ENCODE results near the gene ARHGEF28. TPM values are rescaled to one million over a fixed set of nuclear protein-coding genes. Genes with fewer than 3 reads are reported as not detected.

The ARHGEF28 gene
- total and polyA plus RNA-seq, 9 of the 15 experiments (the other 6 are each of a cell fraction or from before 2014, with no cell fraction given) = 0.27 TPM; not detected in 8

- H3K27ac ChIP-seq (ENCODE audit: extremely low read depth, low read depth, low read length) = no peak overlapping the region
- H3K36me3 ChIP-seq (ENCODE audit: control insufficient read depth, insufficient read depth, low read length) = no peaks in the 10 kb centered on the region
- in situ Hi-C loops (cut with MboI) (no loop called here), intact Hi-C loops (cut with micrococcal nuclease) (no loop called here)
- POLR2A ChIA-PET = no interaction called here
- no peak overlapping the region for H3K9ac ChIP-seq (ENCODE audit: insufficient read depth in 1 of 2, low read depth in 2 of 2, low read length in 2 of 2)
- no peak overlapping the region for H3K4me2 ChIP-seq (ENCODE audit: insufficient read depth, low read length)
- DNase-seq (ENCODE audit: extremely low read depth in 1 of 4, low spot score in 3 of 4) = no peak
- H3K9me1 ChIP-seq (ENCODE audit: control insufficient read depth, insufficient read depth, low read length) = no peaks in the 10 kb centered on the region
- H4K20me1 ChIP-seq (replicated peaks; ENCODE audit: control insufficient read depth, insufficient read depth, low read length) = no peaks in the 10 kb centered on the region
- no TSS peak for BruUV-seq (replicated peaks)
- CTCF ChIA-PET (ENCODE audit: low intra/inter-chr PET ratio) = no interaction called here
- no peaks in the 10 kb centered on the region for H3K4me1 ChIP-seq (replicated peaks in 1 of 2; ENCODE audit: control insufficient read depth in 2 of 2, insufficient read depth in 2 of 2, low read length in 2 of 2)
- TF ChIP-seq ZNF280A (IDR thresholded peaks at IDR 0.05; ENCODE audit: low read depth, partially characterized antibody) = no peak
- TF ChIP-seq CBFA2T2 (conservative IDR thresholded peaks at IDR 0.05) = no peak
- TF ChIP-seq DEAF1 (CRISPR knock-in tag; IDR thresholded peaks at IDR 0.05) = no peak
- TF ChIP-seq HOXB6 (CRISPR knock-in tag; IDR thresholded peaks at IDR 0.05; ENCODE audit: borderline replicate concordance) = no peak
- H3K9me3 ChIP-seq (replicated peaks; ENCODE audit: control insufficient read depth, insufficient read depth, low read depth, low read length) = no peaks in the 10 kb centered on the region
- H3K27me3 ChIP-seq (ENCODE audit: control insufficient read depth in 2 of 2, insufficient read depth in 2 of 2, low read length in 2 of 2) = peaks cover 2 to 6% of the 10 kb centered on the region in 2 experiments; a peak in 2 of 5 replicates
- ATAC-seq = no peak
- no peak overlapping the region for H3K4me3 ChIP-seq
- 0% methylated on average over 4 of the region's 4 CpGs for WGBS (ENCODE audit: insufficient coverage, low coverage, missing lambda C conversion rate)
- no peak overlapping the region for H2AFZ ChIP-seq (ENCODE audit: low read depth, low read length)
- no peak for FAIRE-seq
- no peaks in the 10 kb centered on the region for H3K79me2 ChIP-seq (ENCODE audit: control insufficient read depth, insufficient read depth, low read length)
These were observed 114.3 kb downstream of the ARHGEF28 start for GRCh38 chr5:73740274-73740790.
